Esophagus squamous epithelium (tissue), 5 donors: ENCODE measurements around the gene LRRC71. TPM values are rescaled to one million over a fixed set of nuclear protein-coding genes. Genes with fewer than 3 reads are reported as not detected.

Experiments
- DNase-seq: peaks from one replicate; lab custom pipeline; 2025; lab: John Stamatoyannopoulos, UW
- H3K27ac ChIP-seq, 4 donors: fragments of 200-600 bp; sonication (generic); one replicate each; pipeline ENCODE4 v1.5.1; 2016 to 2019; ENCODE audit warnings: mild to moderate bottlenecking in 1 of 4
- H3K27me3 ChIP-seq, 4 donors: fragments of 200-600 bp; sonication (generic); 1 replicate in 3 of 4; 2 replicates in 1 of 4; pipeline versions ENCODE4 v1.5.1 to v1.6.0; 2017 to 2021; ENCODE audit warnings: antibody characterized with exemption in 1 of 4
- H3K36me3 ChIP-seq, 3 donors: fragments of 200-600 bp; sonication (generic); one replicate each; pipeline ENCODE4 v1.5.1; 2016 to 2019
- H3K4me1 ChIP-seq, 3 donors: fragments of 200-600 bp; sonication (generic); one replicate each; pipeline ENCODE4 v1.5.1; 2017 to 2019
- H3K4me3 ChIP-seq, 4 donors: fragments of 200-600 bp; sonication (generic); 1 replicate in 3 of 4; 2 replicates in 1 of 4; pipeline ENCODE4 v1.5.1; 2016 to 2019; ENCODE audit warnings: mild to moderate bottlenecking in 2 of 4, moderate library complexity in 1 of 4
- H3K9me3 ChIP-seq, 3 donors: fragments of 200-600 bp; sonication (generic); one replicate each; pipeline ENCODE4 v1.5.1; 2016 to 2019
- POLR2A ChIP-seq, 4 donors: fragments of 450-650 bp; IDR thresholded peaks; one replicate each; pipeline ENCODE4 v1.6.1; 2017; ENCODE audit warnings: antibody characterized with exemption in 4 of 4, mild to moderate bottlenecking in 4 of 4, moderate library complexity in 3 of 4
- WGBS, 2 donors: methylation state at CpG; one replicate each; pipeline ENCODE4 v1.1.5; 2018; 5-methylcytosine and 5-hydroxymethylcytosine counted together
- intact Hi-C: fragments of 100-400 bp; cut with DNase I; formaldehyde crosslinking; loops from one replicate; pipeline ENCODE4 v1.15.0; 2022
- total RNA-seq, 4 donors: library from RNA; depleted of rRNA; stranded (reverse); fragments of >200 nt; gene quantifications; one replicate each; pipeline ENCODE4 v1.1.0, GENCODE V29; 2016
- TF ChIP-seq, protein P1 (sequence below), 6 experiments: fragments of 450-650 bp in 4 of 6; fragments of 200-600 bp in 2 of 6; sonication (generic) in 2 of 6; IDR thresholded peaks; one replicate each; pipeline ENCODE4 v1.5.1; 2016 to 2019; ENCODE audit warnings: antibody characterized with exemption in 6 of 6, mild to moderate bottlenecking in 4 of 6, moderate library complexity in 4 of 6
- donor health status: DM: yes; HTN: yes; CAD: no.

The LRRC71 gene
- total RNA-seq, 4 donors from 2014 or later: not detected

- TF ChIP-seq, protein P1, sequence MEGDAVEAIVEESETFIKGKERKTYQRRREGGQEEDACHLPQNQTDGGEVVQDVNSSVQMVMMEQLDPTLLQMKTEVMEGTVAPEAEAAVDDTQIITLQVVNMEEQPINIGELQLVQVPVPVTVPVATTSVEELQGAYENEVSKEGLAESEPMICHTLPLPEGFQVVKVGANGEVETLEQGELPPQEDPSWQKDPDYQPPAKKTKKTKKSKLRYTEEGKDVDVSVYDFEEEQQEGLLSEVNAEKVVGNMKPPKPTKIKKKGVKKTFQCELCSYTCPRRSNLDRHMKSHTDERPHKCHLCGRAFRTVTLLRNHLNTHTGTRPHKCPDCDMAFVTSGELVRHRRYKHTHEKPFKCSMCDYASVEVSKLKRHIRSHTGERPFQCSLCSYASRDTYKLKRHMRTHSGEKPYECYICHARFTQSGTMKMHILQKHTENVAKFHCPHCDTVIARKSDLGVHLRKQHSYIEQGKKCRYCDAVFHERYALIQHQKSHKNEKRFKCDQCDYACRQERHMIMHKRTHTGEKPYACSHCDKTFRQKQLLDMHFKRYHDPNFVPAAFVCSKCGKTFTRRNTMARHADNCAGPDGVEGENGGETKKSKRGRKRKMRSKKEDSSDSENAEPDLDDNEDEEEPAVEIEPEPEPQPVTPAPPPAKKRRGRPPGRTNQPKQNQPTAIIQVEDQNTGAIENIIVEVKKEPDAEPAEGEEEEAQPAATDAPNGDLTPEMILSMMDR (IDR thresholded peaks at IDR 0.05): no peak
- no peak for TF ChIP-seq POLR2A (IDR thresholded peaks at IDR 0.05)
- 71 to 79% methylated on average over 3 of the region's 3 CpGs for WGBS, 2 donors
Measured at GRCh38 chr1:156942176-156942575, 21.7 kb downstream of the LRRC71 start.

GRCh38 chr1:156942576-156942975 is 22.1 kb downstream of the LRRC71 start:
- intact Hi-C loops: no loop called here
- Histone ChIP-seq H3K36me3 (peaks cover 31 to 100% (median 39%) of the 10 kb centered on the region in 3 donors), H3K4me3 (no peak overlapping the region), H3K27me3 (no peaks in the 10 kb centered on the region), H3K4me1 (peaks cover 0 to 11% (median 0%) of the 10 kb centered on the region in 3 donors), H3K9me3 (no peaks in the 10 kb centered on the region), H3K27ac (no peak overlapping the region)
- TF ChIP-seq, protein P1 (IDR thresholded peaks at IDR 0.05): no peak
- TF ChIP-seq POLR2A (IDR thresholded peaks at IDR 0.05): no peak
- 89 to 91% methylated on average over 2 to 6 of the region's 7 CpGs for WGBS, 2 donors
- DNase-seq: no peak

More at GRCh38 chr1:156942176-156942575, 21.7 kb downstream of the LRRC71 start:
- peaks cover 0 to 11% (median 0%) of the 10 kb centered on the region in 3 donors for H3K4me1 ChIP-seq
- peaks cover 32 to 100% (median 35%) of the 10 kb centered on the region in 3 donors for H3K36me3 ChIP-seq
- H3K27me3 ChIP-seq: no peaks in the 10 kb centered on the region
- DNase-seq: no peak
- H3K27ac ChIP-seq: no peak overlapping the region
- H3K4me3 ChIP-seq: no peak overlapping the region
- H3K9me3 ChIP-seq: no peaks in the 10 kb centered on the region
- intact Hi-C loops: no loop called here

DNA sequence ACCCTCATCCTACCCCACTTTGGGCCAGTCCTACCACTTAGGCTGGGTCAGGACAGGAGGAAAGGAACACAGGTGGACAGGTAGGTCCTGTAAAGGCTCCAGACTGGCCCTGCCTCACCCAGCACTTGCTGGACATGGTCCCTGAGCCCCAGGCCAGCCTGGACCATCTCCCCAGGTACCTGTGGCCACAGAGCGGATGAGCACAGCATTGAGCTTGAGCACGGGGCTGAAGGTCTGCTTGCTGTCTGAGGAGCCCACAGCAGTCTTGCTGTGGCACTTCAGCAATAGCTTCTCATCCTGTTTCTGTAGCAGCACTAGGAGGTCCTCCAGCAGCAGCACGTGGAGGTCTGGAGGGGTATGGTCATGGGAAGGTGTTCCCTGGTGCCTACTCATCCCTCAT is 23.3 kb downstream of the LRRC71 start:
- no peaks in the 10 kb centered on the region for H3K9me3 ChIP-seq
- H3K4me1 ChIP-seq: peaks cover 0 to 11% (median 0%) of the 10 kb centered on the region in 3 donors
- DNase-seq: no peak
- no peaks in the 10 kb centered on the region for H3K27me3 ChIP-seq
- TF ChIP-seq POLR2A (IDR thresholded peaks at IDR 0.05): no peak
- TF ChIP-seq, protein P1 (IDR thresholded peaks at IDR 0.05): no peak
- intact Hi-C loops: no loop called here
- H3K4me3 ChIP-seq: no peak overlapping the region
- H3K27ac ChIP-seq: no peak overlapping the region
- peaks cover 27 to 100% (median 49%) of the 10 kb centered on the region in 3 donors for H3K36me3 ChIP-seq
- WGBS, 2 donors: 71 to 86% methylated on average over 1 of the region's 3 CpGs

DNA sequence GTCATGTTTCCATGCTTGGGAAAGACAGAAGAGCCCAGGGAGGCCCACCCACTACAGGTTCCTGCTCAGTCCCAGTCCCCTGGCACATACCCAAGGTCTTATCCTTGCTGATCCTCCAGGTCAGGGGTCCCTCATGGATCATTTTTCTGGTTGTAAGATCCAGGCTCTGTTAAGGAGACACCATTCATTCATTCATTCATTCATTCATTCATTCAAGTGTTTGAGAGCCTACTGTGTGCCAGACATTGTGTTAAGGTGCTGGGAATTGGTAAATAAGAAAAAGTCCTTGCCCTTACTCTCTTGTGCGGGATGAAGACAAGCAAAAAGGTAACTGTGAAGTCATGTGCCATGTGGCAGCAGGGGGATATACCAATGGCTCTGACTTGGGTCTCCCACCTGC is 23.8 kb downstream of the LRRC71 start:
- DNase-seq: no peak
- Histone ChIP-seq H3K27ac (no peak overlapping the region), H3K4me3 (no peak overlapping the region), H3K4me1 (peaks cover 0 to 11% (median 0%) of the 10 kb centered on the region in 3 donors), H3K36me3 (peaks cover 27 to 100% (median 53%) of the 10 kb centered on the region in 3 donors), H3K9me3 (no peaks in the 10 kb centered on the region), H3K27me3 (no peaks in the 10 kb centered on the region)
- TF ChIP-seq POLR2A (IDR thresholded peaks at IDR 0.05): no peak
- TF ChIP-seq, protein P1 (IDR thresholded peaks at IDR 0.05): no peak
- intact Hi-C loops: no loop called here
- WGBS, 2 donors: 89 to 100% methylated on average over 1 of the region's 1 CpG

DNA sequence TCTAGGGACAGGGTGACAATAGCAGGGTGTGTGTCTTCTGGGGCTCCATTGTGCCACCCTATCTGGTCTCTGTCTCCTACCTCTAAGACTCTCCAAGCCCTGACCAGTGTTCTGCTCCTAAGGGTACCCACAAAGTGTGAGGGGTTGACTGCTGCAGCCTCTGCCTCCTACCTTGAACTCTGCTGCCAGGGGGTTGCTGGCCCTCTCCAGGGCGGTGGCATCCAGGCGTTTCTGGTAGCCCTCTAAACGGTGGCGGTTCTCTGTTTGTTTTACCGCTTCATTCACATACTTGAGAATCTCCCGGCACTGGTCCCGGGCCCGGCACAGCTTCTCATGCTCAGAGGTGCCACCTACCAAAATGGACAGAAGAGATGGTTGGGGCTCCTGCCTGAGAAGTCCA is 24.4 kb downstream of the LRRC71 start:
- WGBS, 2 donors: no CpG with 5 or more reads among the region's 8 CpGs
- no peak overlapping the region for H3K27ac ChIP-seq
- H3K4me1 ChIP-seq: peaks cover 0 to 11% (median 0%) of the 10 kb centered on the region in 3 donors
- TF ChIP-seq, protein P1 (IDR thresholded peaks at IDR 0.05): no peak
- TF ChIP-seq POLR2A (IDR thresholded peaks at IDR 0.05): no peak
- intact Hi-C loops: no loop called here
- no peak for DNase-seq
- H3K36me3 ChIP-seq: peaks cover 21 to 100% (median 52%) of the 10 kb centered on the region in 3 donors
- H3K4me3 ChIP-seq: no peak overlapping the region
- no peaks in the 10 kb centered on the region for H3K27me3 ChIP-seq
- H3K9me3 ChIP-seq: no peaks in the 10 kb centered on the region
